ENCODE measurements around the gene VPS4B.

Gene VPS4B

DNA sequence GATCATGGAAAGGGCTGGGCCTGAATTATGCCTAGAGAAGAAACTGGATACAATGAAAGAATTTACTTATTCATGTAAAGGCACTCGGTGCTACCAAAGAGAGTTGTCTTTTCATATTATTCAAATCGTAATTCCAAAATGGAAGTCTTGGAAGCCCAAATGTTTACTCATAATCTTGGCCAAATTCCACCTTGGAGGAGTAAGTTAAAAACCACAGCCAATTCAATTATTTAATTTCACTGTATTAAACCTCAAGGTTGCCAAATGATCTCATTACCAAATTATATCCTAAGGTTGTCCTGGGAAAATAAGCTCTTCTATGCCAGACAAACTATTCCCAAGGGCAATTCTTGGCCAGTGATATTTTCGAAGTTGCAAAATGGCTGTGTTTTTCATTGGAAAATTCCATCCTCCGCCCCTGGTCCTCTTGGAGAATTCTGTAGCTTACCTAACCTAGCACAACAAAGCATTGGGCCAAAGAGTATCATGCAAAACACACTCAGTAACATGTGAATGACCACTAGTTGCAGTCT lies 11.1 kb upstream of the VPS4B start:
- H3K4me3 ChIP-seq (ENCODE audit: low read length): no peak overlapping the region
- TF ChIP-seq, protein P1, sequence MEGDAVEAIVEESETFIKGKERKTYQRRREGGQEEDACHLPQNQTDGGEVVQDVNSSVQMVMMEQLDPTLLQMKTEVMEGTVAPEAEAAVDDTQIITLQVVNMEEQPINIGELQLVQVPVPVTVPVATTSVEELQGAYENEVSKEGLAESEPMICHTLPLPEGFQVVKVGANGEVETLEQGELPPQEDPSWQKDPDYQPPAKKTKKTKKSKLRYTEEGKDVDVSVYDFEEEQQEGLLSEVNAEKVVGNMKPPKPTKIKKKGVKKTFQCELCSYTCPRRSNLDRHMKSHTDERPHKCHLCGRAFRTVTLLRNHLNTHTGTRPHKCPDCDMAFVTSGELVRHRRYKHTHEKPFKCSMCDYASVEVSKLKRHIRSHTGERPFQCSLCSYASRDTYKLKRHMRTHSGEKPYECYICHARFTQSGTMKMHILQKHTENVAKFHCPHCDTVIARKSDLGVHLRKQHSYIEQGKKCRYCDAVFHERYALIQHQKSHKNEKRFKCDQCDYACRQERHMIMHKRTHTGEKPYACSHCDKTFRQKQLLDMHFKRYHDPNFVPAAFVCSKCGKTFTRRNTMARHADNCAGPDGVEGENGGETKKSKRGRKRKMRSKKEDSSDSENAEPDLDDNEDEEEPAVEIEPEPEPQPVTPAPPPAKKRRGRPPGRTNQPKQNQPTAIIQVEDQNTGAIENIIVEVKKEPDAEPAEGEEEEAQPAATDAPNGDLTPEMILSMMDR (conservative IDR thresholded peaks at IDR 0.05; ENCODE audit: low read length): no peak
- peak; percentile 64 for DNase-seq (ENCODE audit: low read depth)

- H3K4me3 ChIP-seq (ENCODE audit: low read length): no peak overlapping the region
- TF ChIP-seq, protein P1 (conservative IDR thresholded peaks at IDR 0.05; ENCODE audit: low read length): no peak
- no peak for DNase-seq (ENCODE audit: low read depth)
Observed at GRCh38 chr18:63431180-63431579, 8.9 kb upstream of the VPS4B start.

DNA sequence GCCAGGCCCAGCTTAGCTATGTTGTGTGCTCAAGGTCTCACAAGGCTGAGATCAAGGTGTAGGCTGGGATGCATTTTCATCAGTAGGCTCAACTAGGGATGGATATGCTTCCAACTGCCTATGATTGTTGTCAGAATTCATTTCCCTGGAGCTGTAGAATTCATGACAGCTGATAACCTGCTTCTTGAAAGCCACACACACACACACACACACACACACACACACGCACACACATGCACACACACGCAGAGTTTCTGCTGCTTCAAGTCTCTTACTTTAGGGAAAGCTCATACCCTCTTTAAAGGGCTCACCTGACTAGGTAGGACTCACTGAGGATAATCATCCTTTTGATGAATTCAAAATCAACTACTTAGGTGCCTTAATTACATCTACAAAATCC lies 8.2 kb upstream of the VPS4B start:
- TF ChIP-seq, protein P1 (conservative IDR thresholded peaks at IDR 0.05; ENCODE audit: low read length): no peak

GRCh38 chr18:63427558-63427957 lies 5.3 kb upstream of the VPS4B start:
- H3K4me3 ChIP-seq (ENCODE audit: low read length): no peak overlapping the region
- TF ChIP-seq, protein P1 (conservative IDR thresholded peaks at IDR 0.05; ENCODE audit: low read length): no peak
- DNase-seq (ENCODE audit: low read depth): no peak

More for the DNA sequence above, 8.2 kb upstream of the VPS4B start:
- no peak overlapping the region for H3K4me3 ChIP-seq (ENCODE audit: low read length)
- DNase-seq (ENCODE audit: low read depth): no peak

GRCh38 chr18:63422864-63423304 lies 608 bp upstream of the VPS4B start:
- DNase-seq (ENCODE audit: low read depth): no peak
- TF ChIP-seq, protein P1 (conservative IDR thresholded peaks at IDR 0.05; ENCODE audit: low read length): no peak
- peak overlapping the region; percentile 81 for H3K4me3 ChIP-seq (ENCODE audit: low read length)

DNA sequence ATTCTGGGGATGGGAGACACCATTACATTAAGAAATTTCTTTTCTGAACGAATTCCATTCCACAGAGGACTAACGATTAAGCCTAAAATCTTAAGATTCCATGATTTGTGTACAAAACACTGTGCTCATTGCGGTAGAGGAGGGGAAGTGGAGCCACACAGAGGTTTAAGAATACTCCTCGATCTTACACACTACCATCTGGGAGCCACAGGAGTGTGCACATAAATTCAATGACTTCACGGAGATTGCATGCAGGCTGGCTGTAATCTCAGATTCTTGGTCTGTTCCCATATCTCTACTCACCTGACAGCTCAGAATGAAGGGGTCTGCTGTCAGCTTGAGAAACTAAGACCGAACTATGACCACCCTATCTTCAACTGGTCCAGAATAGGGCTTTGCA lies 762 bp downstream of the VPS4B start:
- peak overlapping the region; percentile 81 for H3K4me3 ChIP-seq (ENCODE audit: low read length)
- DNase-seq (ENCODE audit: low read depth): peak; percentile 19
- TF ChIP-seq, protein P1 (conservative IDR thresholded peaks at IDR 0.05; ENCODE audit: low read length): no peak

DNA sequence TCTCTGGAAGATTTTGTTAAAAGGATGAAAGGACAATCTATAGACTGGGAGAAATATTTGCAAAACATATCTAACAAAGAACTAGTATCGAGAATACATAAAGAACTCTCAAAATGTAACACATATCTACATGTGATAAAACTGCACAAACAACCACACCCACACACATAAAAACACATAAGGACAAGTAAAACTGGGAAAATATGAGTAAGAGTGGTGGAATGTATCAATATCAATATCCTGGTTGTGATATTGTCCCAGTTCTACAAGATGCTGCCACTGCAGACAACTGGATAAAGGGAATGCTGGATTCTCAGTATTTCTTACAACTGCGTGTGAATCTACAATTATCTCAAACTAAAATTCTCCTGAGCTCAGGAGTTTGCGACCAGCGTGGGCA lies 9.3 kb downstream of the VPS4B start:
- TF ChIP-seq, protein P1 (conservative IDR thresholded peaks at IDR 0.05; ENCODE audit: low read length): no peak
- DNase-seq (ENCODE audit: low read depth): no peak
- H3K4me3 ChIP-seq (ENCODE audit: low read length): no peak overlapping the region
